Measurements from ENCODE around the gene LRRC63.

GRCh38 chr13:46184277-46184699 lies 27.4 kb upstream of the LRRC63 start:
- peak in 4 of 6 experiments; percentile 10 to 36 (median 15) for TF ChIP-seq CTCF (IDR thresholded peaks at IDR 0.05)
- TF ChIP-seq POLR2A (IDR thresholded peaks at IDR 0.05), result no peak

Measured in thyroid gland (tissue), 4 donors.